ENCODE data around the gene GRIK2.
A peak's percentile ranks its signal among the peaks of the same experiment; 100 is the strongest.

GRIK2 gene

GRCh38 chr6:101811108-101811507, 417.6 kb downstream of the GRIK2 start:
- DNase-seq: no peak

DNA sequence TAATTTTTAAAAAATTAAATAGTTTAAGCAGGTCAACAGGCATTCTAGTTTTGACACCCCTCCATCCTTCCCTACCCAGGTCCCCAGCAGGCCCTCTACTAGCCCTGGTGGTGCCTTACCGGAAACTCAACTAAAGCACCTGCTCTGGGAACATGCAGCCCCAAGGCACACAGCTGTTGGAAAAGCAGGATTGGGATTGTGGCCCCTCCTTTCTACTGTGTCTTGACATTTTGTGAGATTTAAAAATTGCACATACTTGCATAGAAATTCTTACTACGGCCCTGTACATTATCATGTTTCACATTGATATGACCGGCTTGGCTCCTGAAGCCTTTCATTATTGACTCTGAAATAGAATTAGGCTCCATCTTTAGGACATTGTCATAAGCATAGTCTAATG, 423.2 kb downstream of the GRIK2 start:
- no peak for DNase-seq

DNA sequence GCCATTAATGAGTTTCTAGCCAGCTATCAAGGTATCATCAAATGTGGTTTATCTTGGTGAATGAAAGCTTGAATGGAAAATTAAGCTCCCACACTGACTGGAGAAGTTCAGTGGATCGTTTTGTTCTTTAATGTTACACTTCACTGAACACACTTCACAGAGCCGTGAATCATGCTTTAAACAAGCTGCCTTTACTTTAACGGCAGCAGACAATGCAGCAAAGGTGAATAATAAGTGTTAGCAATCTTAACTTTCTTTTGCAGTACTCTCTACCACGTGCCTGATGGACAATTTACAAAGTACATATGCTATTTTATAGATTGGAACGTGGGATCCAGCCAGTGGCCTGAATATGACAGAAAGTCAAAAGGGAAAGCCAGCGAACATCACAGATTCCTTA, 424.5 kb downstream of the GRIK2 start:
- no peak for DNase-seq

GRCh38 chr6:101824551-101825345, 431.2 kb downstream of the GRIK2 start:
- DNase-seq: no peak

DNA sequence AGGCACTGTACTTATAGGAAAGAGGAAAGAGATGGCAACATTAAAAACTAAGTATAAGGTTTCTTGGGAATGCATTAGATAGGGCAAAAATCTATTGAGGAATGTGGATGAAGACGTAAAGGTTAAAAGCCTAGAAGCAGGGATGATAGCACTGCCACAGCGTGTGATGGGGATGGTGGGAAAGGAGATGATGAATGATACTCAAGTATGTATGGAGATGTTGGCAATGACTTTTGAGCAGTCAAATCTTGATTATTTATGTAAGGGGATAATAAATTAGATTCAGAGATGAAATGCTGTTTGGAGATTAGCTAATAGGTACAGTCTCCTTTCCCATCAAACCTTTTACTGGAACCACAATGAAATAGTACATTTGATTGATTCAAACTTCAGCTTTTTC, 432.8 kb downstream of the GRIK2 start:
- DNase-seq: no peak

DNA sequence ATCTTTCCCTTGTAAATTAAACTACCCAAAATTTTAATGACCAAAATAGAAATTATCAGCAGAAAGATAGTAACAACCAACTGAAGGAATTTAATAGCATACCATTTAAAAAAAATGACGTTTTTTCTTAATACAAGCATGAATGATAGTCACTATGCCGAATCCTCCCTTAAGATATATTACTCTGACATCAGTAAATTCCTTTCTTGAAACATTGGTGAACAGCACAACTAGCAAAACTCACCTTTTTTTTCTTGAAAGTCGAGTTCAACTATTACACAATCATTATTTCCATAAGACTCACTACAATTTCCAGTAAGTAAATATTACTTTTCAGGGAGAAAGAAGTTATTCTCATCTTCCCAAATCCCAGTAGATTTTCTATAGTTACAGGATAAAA, 433.2 kb downstream of the GRIK2 start:
- no peak for DNase-seq

GRCh38 chr6:101830501-101831031, 437.1 kb downstream of the GRIK2 start:
- no peak for DNase-seq

DNA sequence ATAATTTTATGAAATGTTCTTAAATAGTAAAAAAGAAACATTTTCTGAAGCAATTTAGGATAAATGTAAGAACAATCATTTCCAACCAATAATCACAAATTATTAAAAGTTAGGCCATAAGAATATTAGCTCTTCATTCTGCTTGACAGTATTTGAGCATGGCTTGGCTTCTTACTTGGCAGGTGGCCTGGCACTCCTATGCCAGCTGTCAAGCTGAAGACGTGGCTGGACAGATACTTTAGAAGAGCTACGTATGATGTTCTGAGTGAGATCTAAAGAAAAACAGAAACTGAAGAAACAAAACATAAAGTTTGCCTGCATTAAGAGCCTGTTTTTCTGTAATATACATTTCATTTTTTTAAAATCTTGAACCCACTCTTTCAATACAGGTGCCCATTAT, 438.9 kb downstream of the GRIK2 start:
- peak; percentile 28 to 81 for DNase-seq

DNA sequence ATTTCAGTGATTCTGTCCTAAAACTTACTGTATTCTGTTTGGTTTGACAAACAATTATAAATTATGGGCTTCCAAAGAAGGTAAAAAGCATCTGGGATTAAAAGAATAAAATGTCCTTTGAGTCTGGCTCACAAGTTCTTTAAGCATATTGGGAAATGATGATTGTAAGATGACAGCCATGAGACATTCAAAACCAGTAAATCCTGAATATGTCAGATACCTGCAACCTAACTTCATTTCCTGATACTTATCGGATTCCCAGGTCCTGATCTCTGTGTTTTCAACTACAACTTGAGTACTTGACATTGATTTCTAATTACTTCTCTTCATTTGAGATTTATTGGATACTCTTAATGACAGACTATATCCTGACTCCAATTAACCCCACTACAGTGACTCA, 446.6 kb downstream of the GRIK2 start:
- DNase-seq: no peak

GRCh38 chr6:101845172-101845571, 451.7 kb downstream of the GRIK2 start:
- no peak for DNase-seq

- DNase-seq: no peak
Observed at GRCh38 chr6:101845621-101846020, 452.1 kb downstream of the GRIK2 start.

DNA sequence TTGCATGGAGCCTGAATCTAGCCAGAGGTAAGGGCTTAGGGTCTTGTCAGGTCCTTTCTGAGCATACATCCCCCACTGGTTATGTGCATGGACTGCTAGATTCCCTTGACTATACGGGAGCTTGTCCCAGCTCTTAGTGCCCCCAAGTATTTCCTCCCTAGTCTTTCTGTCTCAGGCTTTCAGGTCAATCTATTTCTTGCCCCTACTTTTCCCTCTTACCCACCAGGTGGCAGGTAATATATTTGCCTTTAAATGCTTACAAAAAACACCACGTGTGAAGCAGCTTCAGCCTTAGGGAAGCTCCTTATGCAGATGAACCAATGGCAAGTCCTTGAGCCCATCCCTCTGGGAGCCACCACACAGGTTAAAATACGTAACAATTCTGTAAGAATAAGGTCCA, 454.2 kb downstream of the GRIK2 start:
- DNase-seq: no peak

DNA sequence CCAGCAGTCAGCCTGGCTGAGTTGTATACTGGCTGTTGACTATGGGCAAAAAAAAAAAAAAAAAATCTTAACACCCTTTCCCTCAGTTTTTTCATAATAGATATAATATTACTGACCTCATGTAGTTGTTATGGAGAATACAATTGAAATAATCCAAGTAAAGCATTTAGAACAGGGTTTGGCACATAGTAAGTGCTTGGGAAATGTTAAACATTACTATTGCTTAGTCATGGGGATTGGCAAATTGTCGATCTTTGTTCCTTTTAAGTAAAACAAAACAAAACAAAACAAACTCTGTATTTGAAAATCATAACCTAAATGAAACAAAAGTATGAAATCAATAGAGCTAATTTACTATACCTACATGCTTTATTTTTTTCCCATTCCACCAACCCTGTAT, 458.4 kb downstream of the GRIK2 start:
- no peak for DNase-seq

- no peak for DNase-seq
Observed at GRCh38 chr6:101853231-101854085, 459.9 kb downstream of the GRIK2 start.

DNA sequence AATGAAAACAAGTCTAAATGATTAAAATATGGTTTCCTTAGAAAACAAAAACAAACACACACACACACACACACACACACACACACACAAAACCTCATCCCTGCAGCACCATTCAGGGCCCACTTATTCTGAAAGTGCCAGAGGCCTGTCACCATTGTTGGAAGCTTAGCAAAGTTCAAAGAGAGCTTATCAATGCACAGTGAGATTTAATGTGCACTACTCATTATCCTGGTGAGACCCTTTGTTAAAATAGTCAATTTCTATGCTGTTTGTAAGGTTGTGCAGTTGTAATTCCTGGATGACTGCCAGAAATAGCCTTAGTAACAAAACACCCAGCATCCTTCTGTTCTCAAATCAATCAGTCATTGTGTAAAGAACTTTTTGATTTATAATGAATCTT, 482.9 kb downstream of the GRIK2 start:
- DNase-seq: peak in 1 of 2 experiments; percentile 8

- no peak for DNase-seq
Observed at GRCh38 chr6:101878554-101879276, 485.2 kb downstream of the GRIK2 start.

GRCh38 chr6:101879782-101880181, 486.3 kb downstream of the GRIK2 start:
- DNase-seq: no peak

GRCh38 chr6:101883505-101883904, 490.0 kb downstream of the GRIK2 start:
- no peak for DNase-seq

- DNase-seq: no peak
Observed at GRCh38 chr6:101887532-101887931, 494.0 kb downstream of the GRIK2 start.

GRCh38 chr6:101907356-101908217, 514.1 kb downstream of the GRIK2 start:
- DNase-seq: no peak

- peak; percentile 7 to 46 for DNase-seq
Observed at GRCh38 chr6:101909366-101909765, 515.9 kb downstream of the GRIK2 start.

- no peak for DNase-seq
Observed at GRCh38 chr6:101912311-101912710, 518.8 kb downstream of the GRIK2 start.
